ENCODE measurements around the gene IER2.

DNA sequence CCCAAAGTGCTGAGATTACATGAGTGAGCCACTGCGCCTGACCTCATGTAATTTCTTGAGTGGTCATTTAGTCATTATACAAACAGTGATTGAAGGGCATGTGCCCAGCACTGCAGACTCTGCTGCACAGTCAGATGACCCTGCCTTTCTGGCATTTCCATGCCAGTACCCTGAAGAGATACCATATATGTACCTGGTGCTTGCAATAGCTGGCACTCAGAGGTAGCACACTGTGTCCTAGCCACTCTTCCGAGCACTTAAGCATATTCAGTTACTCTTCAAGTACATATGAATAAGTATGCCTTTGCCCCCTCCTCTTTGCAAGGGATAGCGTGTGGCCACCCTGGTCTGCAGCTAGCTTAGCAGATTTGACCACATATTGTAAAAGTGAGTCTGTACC, 15.6 kb upstream of the IER2 start:
- TF ChIP-seq, protein P1, sequence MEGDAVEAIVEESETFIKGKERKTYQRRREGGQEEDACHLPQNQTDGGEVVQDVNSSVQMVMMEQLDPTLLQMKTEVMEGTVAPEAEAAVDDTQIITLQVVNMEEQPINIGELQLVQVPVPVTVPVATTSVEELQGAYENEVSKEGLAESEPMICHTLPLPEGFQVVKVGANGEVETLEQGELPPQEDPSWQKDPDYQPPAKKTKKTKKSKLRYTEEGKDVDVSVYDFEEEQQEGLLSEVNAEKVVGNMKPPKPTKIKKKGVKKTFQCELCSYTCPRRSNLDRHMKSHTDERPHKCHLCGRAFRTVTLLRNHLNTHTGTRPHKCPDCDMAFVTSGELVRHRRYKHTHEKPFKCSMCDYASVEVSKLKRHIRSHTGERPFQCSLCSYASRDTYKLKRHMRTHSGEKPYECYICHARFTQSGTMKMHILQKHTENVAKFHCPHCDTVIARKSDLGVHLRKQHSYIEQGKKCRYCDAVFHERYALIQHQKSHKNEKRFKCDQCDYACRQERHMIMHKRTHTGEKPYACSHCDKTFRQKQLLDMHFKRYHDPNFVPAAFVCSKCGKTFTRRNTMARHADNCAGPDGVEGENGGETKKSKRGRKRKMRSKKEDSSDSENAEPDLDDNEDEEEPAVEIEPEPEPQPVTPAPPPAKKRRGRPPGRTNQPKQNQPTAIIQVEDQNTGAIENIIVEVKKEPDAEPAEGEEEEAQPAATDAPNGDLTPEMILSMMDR (IDR thresholded peaks at IDR 0.05) = no peak
- no peak for TF ChIP-seq POLR2AphosphoS5 (IDR thresholded peaks at IDR 0.05; ENCODE audit: insufficient read depth in 1 of 2, low read depth in 1 of 2)
- TF ChIP-seq POLR2A (IDR thresholded peaks at IDR 0.05) = no peak

Data from vagina (tissue), 2 donors.